G401.6 (cell line): Measurements from ENCODE around the gene PCNT.

ENCODE experiments used
- FAIRE-seq: peaks from 2 replicates; lab custom pipeline; 2012; peaks lifted over from hg19 to GRCh38; lab: Jason Lieb, UNC

PCNT gene

GRCh38 chr21:46486481-46487126, 162.6 kb downstream of the PCNT start:
- no peak for FAIRE-seq

- FAIRE-seq = no peak
Measured at GRCh38 chr21:46489162-46489663, 165.3 kb downstream of the PCNT start.

- FAIRE-seq = no peak
Measured at GRCh38 chr21:46489800-46490199, 165.8 kb downstream of the PCNT start.

GRCh38 chr21:46491553-46491952, 167.6 kb downstream of the PCNT start:
- FAIRE-seq = no peak

GRCh38 chr21:46492851-46493250, 168.9 kb downstream of the PCNT start:
- no peak for FAIRE-seq

GRCh38 chr21:46493828-46494227, 169.9 kb downstream of the PCNT start:
- FAIRE-seq = no peak
